Ishikawa (cell line): ENCODE results near the gene FAM114A1.

Source experiments
- CEBPB ChIP-seq: IDR thresholded peaks from 2 replicates; pipeline ENCODE4 v1.6.1; 2012
- CREB1 ChIP-seq: IDR thresholded peaks from 2 replicates; pipeline ENCODE4 v1.6.1; 2012; ENCODE audit warnings: low read depth
- EGR1 ChIP-seq: IDR thresholded peaks from 2 replicates; pipeline ENCODE4 v1.6.1; 2012
- EP300 ChIP-seq: IDR thresholded peaks from 2 replicates; pipeline ENCODE4 v1.6.1; 2012; ENCODE audit warnings: borderline replicate concordance
- FOXM1 ChIP-seq: IDR thresholded peaks from 2 replicates; pipeline ENCODE4 v1.6.1; 2012; ENCODE audit warnings: low read depth, borderline replicate concordance
- NFIC ChIP-seq: IDR thresholded peaks from 2 replicates; pipeline ENCODE4 v1.6.1; 2012
- RAD21 ChIP-seq: IDR thresholded peaks from 2 replicates; pipeline ENCODE4 v1.6.1; 2012; ENCODE audit warnings: low read depth
- TAF1 ChIP-seq: IDR thresholded peaks from 2 replicates; pipeline ENCODE4 v1.6.1; 2012; ENCODE audit warnings: low read depth, mild to moderate bottlenecking
- TCF12 ChIP-seq: IDR thresholded peaks from 2 replicates; pipeline ENCODE4 v1.6.1; 2012; ENCODE audit warnings: low read depth
- TEAD4 ChIP-seq: IDR thresholded peaks from 2 replicates; pipeline ENCODE4 v1.6.1; 2012
- YY1 ChIP-seq: IDR thresholded peaks from 2 replicates; pipeline ENCODE4 v1.6.1; 2012; ENCODE audit warnings: low read depth
- TF ChIP-seq, protein P1 (sequence below): IDR thresholded peaks from 2 replicates; pipeline ENCODE4 v1.6.1; 2012
- TF ChIP-seq, protein P2 (sequence below): IDR thresholded peaks from 2 replicates; pipeline ENCODE4 v1.6.1; 2012; ENCODE audit warnings: low read depth, mild to moderate bottlenecking
- TF ChIP-seq, protein P3 (sequence below): IDR thresholded peaks from 2 replicates; pipeline ENCODE4 v1.6.1; 2012

Gene FAM114A1

DNA sequence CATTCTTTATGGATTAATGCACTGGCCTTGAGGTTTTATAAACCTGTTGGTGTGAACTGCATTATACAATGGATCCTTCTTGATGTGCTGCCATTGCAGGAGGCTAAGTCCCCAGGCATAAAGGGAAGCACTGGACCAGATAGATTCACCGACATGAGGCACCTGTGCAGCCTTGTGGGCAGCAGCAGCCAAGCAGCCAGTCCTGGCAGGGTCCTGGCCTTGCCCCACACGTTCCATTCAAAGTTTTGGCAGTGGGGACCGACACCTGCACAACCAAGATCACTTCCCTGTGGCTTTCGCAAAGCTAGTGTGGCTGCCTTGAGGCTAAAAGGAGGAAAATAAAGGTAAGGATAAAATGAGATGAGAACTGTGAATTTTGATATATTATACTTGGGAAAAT, 111.5 kb downstream of the FAM114A1 start:
- no peak for TF ChIP-seq TAF1
- TF ChIP-seq TCF12: no peak
- TF ChIP-seq, protein P1, sequence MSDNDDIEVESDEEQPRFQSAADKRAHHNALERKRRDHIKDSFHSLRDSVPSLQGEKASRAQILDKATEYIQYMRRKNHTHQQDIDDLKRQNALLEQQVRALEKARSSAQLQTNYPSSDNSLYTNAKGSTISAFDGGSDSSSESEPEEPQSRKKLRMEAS: no peak

DNA sequence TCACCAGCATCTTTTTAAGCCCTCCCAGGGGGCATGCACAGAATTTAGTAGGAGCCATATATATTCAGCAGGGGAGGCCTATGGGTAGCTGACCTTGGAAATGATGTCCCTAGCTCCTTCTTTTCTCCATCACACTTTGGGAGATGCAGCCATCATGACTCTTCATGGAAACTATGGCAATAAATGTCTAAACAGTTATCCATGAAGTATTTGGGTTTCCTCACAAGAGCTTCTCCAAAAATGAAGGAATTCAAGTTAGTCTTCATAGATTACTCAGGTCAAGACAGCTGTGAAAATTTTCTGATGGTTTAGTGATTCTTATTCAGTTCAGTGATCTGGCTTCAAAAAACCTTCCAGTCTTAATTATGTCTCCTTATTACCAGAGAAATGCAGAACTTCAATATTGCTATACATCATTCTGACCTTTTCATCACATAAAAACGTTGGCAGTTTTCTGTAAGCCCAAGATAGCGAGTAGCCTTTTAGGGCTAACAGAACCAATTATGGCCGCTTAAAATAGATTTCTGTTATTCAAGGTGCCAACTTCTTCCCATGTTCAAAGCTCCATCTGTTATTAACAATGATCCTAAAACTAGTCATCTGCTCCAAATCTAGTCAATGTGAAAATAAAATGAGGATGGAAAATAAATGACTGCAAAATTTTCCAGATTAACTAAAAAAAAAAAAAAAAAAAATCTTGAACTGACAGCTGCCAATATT, 112.1 kb downstream of the FAM114A1 start:
- TF ChIP-seq TCF12: no peak
- no peak for TF ChIP-seq EGR1
- TF ChIP-seq, protein P2, sequence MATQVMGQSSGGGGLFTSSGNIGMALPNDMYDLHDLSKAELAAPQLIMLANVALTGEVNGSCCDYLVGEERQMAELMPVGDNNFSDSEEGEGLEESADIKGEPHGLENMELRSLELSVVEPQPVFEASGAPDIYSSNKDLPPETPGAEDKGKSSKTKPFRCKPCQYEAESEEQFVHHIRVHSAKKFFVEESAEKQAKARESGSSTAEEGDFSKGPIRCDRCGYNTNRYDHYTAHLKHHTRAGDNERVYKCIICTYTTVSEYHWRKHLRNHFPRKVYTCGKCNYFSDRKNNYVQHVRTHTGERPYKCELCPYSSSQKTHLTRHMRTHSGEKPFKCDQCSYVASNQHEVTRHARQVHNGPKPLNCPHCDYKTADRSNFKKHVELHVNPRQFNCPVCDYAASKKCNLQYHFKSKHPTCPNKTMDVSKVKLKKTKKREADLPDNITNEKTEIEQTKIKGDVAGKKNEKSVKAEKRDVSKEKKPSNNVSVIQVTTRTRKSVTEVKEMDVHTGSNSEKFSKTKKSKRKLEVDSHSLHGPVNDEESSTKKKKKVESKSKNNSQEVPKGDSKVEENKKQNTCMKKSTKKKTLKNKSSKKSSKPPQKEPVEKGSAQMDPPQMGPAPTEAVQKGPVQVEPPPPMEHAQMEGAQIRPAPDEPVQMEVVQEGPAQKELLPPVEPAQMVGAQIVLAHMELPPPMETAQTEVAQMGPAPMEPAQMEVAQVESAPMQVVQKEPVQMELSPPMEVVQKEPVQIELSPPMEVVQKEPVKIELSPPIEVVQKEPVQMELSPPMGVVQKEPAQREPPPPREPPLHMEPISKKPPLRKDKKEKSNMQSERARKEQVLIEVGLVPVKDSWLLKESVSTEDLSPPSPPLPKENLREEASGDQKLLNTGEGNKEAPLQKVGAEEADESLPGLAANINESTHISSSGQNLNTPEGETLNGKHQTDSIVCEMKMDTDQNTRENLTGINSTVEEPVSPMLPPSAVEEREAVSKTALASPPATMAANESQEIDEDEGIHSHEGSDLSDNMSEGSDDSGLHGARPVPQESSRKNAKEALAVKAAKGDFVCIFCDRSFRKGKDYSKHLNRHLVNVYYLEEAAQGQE: no peak
- TF ChIP-seq, protein P1: no peak
- TF ChIP-seq CREB1: no peak
- no peak for TF ChIP-seq EP300

DNA sequence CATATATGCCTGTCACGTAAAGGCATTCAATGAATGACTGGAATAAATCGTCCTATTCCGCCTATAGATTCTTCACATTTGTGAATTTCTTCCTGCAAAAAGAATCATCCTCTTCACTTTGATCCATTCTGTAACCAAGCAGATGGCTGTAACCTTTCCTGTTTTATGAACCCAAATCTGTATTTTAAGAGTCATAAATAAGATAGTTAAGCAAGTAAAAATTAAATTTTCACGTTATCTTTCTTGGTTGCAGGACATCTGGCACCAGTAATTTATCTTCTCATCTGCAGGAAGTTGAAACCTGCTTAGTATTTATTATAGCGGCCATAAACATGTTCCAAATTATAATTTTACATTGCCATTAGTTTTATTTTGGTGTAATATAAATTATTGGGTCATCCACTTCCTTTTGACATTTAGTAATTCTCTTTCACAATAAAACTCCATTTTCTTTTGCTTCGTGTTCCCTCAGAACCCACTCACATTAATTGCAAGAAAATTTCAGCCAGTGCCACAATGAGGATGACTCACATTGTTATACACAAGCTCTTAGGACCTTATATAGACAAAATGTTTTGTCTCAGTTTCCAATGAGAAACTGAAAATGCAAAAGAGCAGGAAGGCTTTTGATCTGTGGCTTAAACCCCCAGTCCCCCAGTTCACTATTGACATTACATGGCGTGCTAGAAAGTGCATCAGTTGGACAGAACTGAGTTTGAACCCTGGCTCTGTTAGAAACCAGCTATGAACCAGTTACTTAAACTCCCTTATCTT, 113.5 kb downstream of the FAM114A1 start:
- TF ChIP-seq EGR1 (no peak), NFIC (no peak), TEAD4 (no peak), CREB1 (no peak), TAF1 (no peak), CEBPB (no peak)
- TF ChIP-seq, protein P2: no peak
- TF ChIP-seq, protein P3, sequence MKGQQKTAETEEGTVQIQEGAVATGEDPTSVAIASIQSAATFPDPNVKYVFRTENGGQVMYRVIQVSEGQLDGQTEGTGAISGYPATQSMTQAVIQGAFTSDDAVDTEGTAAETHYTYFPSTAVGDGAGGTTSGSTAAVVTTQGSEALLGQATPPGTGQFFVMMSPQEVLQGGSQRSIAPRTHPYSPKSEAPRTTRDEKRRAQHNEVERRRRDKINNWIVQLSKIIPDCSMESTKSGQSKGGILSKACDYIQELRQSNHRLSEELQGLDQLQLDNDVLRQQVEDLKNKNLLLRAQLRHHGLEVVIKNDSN: no peak
- TF ChIP-seq, protein P1: no peak

DNA sequence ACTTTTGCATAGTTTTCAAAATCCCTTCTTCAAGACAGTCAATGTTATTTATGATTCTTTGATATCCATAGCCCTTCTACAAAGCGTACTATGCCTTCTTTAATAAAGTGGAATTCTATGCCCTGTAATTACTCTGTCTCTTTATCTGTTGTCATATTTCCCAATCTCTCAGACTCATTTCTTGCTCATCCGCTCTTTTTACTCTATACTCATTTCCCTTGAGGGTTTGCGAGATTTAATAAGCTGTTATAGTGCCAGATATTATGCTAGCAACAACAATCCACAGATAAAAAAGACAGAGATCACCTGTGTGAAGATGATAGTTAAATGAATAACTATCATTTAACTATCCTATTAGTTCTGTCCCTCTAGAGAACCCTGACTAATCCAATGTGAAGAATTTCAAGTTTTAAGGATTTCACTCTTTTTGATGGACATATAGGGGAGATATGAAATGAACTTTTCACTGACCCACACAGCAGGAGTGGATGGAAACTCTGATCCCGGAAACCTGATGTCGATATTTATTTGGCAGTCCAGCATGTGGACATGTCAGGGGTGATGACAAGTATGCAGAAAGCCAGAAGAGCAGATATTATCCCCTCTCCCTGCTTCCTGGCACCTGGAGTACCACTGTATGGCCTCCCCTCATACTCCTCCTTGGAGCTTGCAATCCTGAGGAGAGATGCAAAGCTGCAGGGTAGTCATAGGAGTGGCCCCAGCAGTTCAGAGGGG, 114.9 kb downstream of the FAM114A1 start:
- TF ChIP-seq RAD21 (no peak), TAF1 (no peak), TEAD4 (no peak), EP300 (no peak), TCF12 (no peak), YY1 (no peak), CREB1 (no peak), FOXM1 (no peak)
- TF ChIP-seq, protein P1: no peak
- TF ChIP-seq, protein P2: no peak
